HEK293 (cell line): Measurements from ENCODE around the gene KLHDC7B.

ENCODE experiments used
- CTCF ChIA-PET: fragments of 350-600 bp; formaldehyde crosslinking; extraction: SDS; loops from one replicate; lab custom pipeline; 2021; ENCODE audit warnings: antibody characterized with exemption; lab: Yijun Ruan, JAX
- POLR2A ChIA-PET: fragments of 300-600 bp; formaldehyde crosslinking; extraction: SDS; loops from one replicate; lab custom pipeline; 2020; ENCODE audit warnings: antibody characterized with exemption, inconsistent platforms; lab: Yijun Ruan, JAX
- H3K27ac ChIP-seq: fragments of 200-500 bp; sonication (Bioruptor generic); 2 replicates; pipeline ENCODE4 v1.5.1; 2014; ENCODE audit warnings: low read depth, low read length, control low read depth, inconsistent platforms; ENCODE audit errors: extremely low read depth
- H3K36me3 ChIP-seq, 2 experiments: fragments of 200-500 bp in 1 of 2; sonication (Bioruptor generic) in 1 of 2; 1 replicate in 1 of 2; 2 replicates in 1 of 2; pipeline ENCODE4 v1.5.1; 2014 to 2017; ENCODE audit warnings: inconsistent platforms in 2 of 2, low read length in 2 of 2; ENCODE audit not compliant: control insufficient read depth in 2 of 2, insufficient read depth in 1 of 2
- H3K4me1 ChIP-seq: fragments of 200-500 bp; sonication (Bioruptor generic); 2 replicates; pipeline ENCODE4 v1.5.1; 2014; ENCODE audit warnings: mild to moderate bottlenecking, low read length, inconsistent platforms; ENCODE audit not compliant: control insufficient read depth, insufficient read depth
- H3K4me3 ChIP-seq: 2 replicates; pipeline ENCODE4 v1.5.1; 2011; ENCODE audit warnings: low read depth, mild to moderate bottlenecking, control low read depth, low read length, moderate library complexity
- H3K9me3 ChIP-seq: fragments of 200-500 bp; sonication (Bioruptor generic); 2 replicates; pipeline ENCODE4 v1.5.1; 2014; ENCODE audit warnings: low read depth, low read length, inconsistent platforms; ENCODE audit not compliant: control insufficient read depth, insufficient read depth
- GLIS2 ChIP-seq: fragments of 450-650 bp; formaldehyde crosslinking; IDR thresholded peaks from 2 replicates; pipeline ENCODE4 v1.5.1; 2016; ENCODE audit warnings: missing biosample characterization, missing genetic modification characterization
- IKZF3 ChIP-seq: fragments of 450-650 bp; IDR thresholded peaks from 2 replicates; pipeline ENCODE4 v1.5.0; 2018; ENCODE audit warnings: missing biosample characterization, mild to moderate bottlenecking, missing genetic modification characterization, moderate library complexity
- KLF16 ChIP-seq: fragments of 450-650 bp; formaldehyde crosslinking; IDR thresholded peaks from 2 replicates; pipeline ENCODE4 v1.5.1; 2017; ENCODE audit warnings: missing biosample characterization, missing genetic modification characterization
- PRDM10 ChIP-seq: fragments of 450-650 bp; formaldehyde crosslinking; IDR thresholded peaks from 2 replicates; pipeline ENCODE4 v1.5.1; 2016; ENCODE audit warnings: missing biosample characterization, missing genetic modification characterization
- PRDM6 ChIP-seq: fragments of 450-650 bp; formaldehyde crosslinking; IDR thresholded peaks from 2 replicates; pipeline ENCODE4 v1.5.1; 2017; ENCODE audit warnings: missing biosample characterization, missing genetic modification characterization
- SP2 ChIP-seq: fragments of 450-650 bp; formaldehyde crosslinking; IDR thresholded peaks from 2 replicates; pipeline ENCODE4 v1.5.1; 2016; ENCODE audit warnings: missing biosample characterization, missing genetic modification characterization
- SP3 ChIP-seq: fragments of 450-650 bp; formaldehyde crosslinking; IDR thresholded peaks from 2 replicates; pipeline ENCODE4 v1.5.1; 2016; ENCODE audit warnings: missing biosample characterization, missing genetic modification characterization
- ZBTB11 ChIP-seq: fragments of 450-650 bp; formaldehyde crosslinking; conservative IDR thresholded peaks from 2 replicates; pipeline ENCODE4 v1.5.1; 2016; ENCODE audit warnings: low read depth, missing biosample characterization, missing genetic modification characterization
- ZBTB17 ChIP-seq: fragments of 450-650 bp; formaldehyde crosslinking; IDR thresholded peaks from 2 replicates; pipeline ENCODE4 v1.5.1; 2016; ENCODE audit warnings: missing biosample characterization, missing genetic modification characterization
- ZBTB20 ChIP-seq: fragments of 450-650 bp; formaldehyde crosslinking; IDR thresholded peaks from 2 replicates; pipeline ENCODE4 v1.5.1; 2016; ENCODE audit warnings: missing biosample characterization, missing genetic modification characterization
- ZBTB48 ChIP-seq: fragments of 450-650 bp; formaldehyde crosslinking; IDR thresholded peaks from 2 replicates; pipeline ENCODE4 v1.5.1; 2016; ENCODE audit warnings: missing biosample characterization, missing genetic modification characterization
- ZBTB8A ChIP-seq: fragments of 450-650 bp; formaldehyde crosslinking; IDR thresholded peaks from 2 replicates; pipeline ENCODE4 v1.5.1; 2016; ENCODE audit warnings: missing biosample characterization, missing genetic modification characterization
- ZEB2 ChIP-seq: fragments of 450-650 bp; formaldehyde crosslinking; IDR thresholded peaks from 2 replicates; pipeline ENCODE4 v1.5.1; 2016; ENCODE audit warnings: missing biosample characterization, missing genetic modification characterization
- ZNF18 ChIP-seq: fragments of 450-650 bp; formaldehyde crosslinking; IDR thresholded peaks from 2 replicates; pipeline ENCODE4 v1.5.1; 2016; ENCODE audit warnings: missing biosample characterization, missing genetic modification characterization
- ZNF366 ChIP-seq: fragments of 450-650 bp; formaldehyde crosslinking; conservative IDR thresholded peaks from 2 replicates; pipeline ENCODE4 v1.5.1; 2016; ENCODE audit warnings: missing biosample characterization, missing genetic modification characterization
- ZNF404 ChIP-seq: fragments of 450-650 bp; formaldehyde crosslinking; IDR thresholded peaks from 2 replicates; pipeline ENCODE4 v1.5.1; 2017; ENCODE audit warnings: missing biosample characterization, missing genetic modification characterization
- ZNF530 ChIP-seq: fragments of 450-650 bp; formaldehyde crosslinking; IDR thresholded peaks from 2 replicates; pipeline ENCODE4 v1.5.1; 2016; ENCODE audit warnings: low read depth, missing biosample characterization, missing genetic modification characterization
- ZNF544 ChIP-seq: fragments of 450-650 bp; formaldehyde crosslinking; IDR thresholded peaks from 2 replicates; pipeline ENCODE4 v1.5.0; 2017; ENCODE audit warnings: missing biosample characterization, missing genetic modification characterization
- ZNF549 ChIP-seq: fragments of 450-650 bp; IDR thresholded peaks from 2 replicates; pipeline ENCODE4 v1.5.1; 2018; ENCODE audit warnings: missing biosample characterization, missing genetic modification characterization, mild to moderate bottlenecking, inconsistent platforms, moderate library complexity
- ZNF571 ChIP-seq: fragments of 450-650 bp; formaldehyde crosslinking; IDR thresholded peaks from 2 replicates; pipeline ENCODE4 v1.5.0; 2017; ENCODE audit warnings: missing biosample characterization, missing genetic modification characterization
- ZNF654 ChIP-seq: fragments of 450-650 bp; formaldehyde crosslinking; IDR thresholded peaks from 2 replicates; pipeline ENCODE4 v1.5.1; 2016; ENCODE audit warnings: low read depth, missing biosample characterization, missing genetic modification characterization
- ZNF707 ChIP-seq: fragments of 450-650 bp; formaldehyde crosslinking; IDR thresholded peaks from 2 replicates; pipeline ENCODE4 v1.5.1; 2016; ENCODE audit warnings: missing biosample characterization, missing genetic modification characterization
- ZSCAN4 ChIP-seq: fragments of 450-650 bp; formaldehyde crosslinking; IDR thresholded peaks from 2 replicates; pipeline ENCODE4 v1.5.1; 2017; ENCODE audit warnings: missing biosample characterization, missing genetic modification characterization
- ZXDB ChIP-seq: fragments of 450-650 bp; formaldehyde crosslinking; IDR thresholded peaks from 2 replicates; pipeline ENCODE4 v1.5.1; 2016; ENCODE audit warnings: missing biosample characterization, missing genetic modification characterization

Gene KLHDC7B

GRCh38 chr22:50498322-50498890, 47.3 kb upstream of the KLHDC7B start (continued):
- peak; percentile 71 for TF ChIP-seq PRDM10 (tag by site-specific recombination)
- peak; percentile 44; the same call in 1 of the 2 replicates for TF ChIP-seq ZNF18 (tag by site-specific recombination)
- TF ChIP-seq ZBTB8A (tag by site-specific recombination) = no peak
- TF ChIP-seq PRDM6 (tag by site-specific recombination) = no peak
- no peak for TF ChIP-seq KLF16 (tag by site-specific recombination)
- peak; percentile 55 for TF ChIP-seq IKZF3 (tag by site-specific recombination)
- peak; percentile 91 for TF ChIP-seq SP2 (tag by site-specific recombination)
- peak; percentile 63 for TF ChIP-seq SP3 (tag by site-specific recombination)
- TF ChIP-seq ZBTB17 = peak; percentile 86
- TF ChIP-seq ZEB2 = peak; percentile 43; the same call in 1 of the 2 replicates
- 0 out of 2 replicates have a peak, but pooled peaks have one; percentile 33 for TF ChIP-seq ZBTB48
- TF ChIP-seq ZXDB (tag by site-specific recombination) = 0 out of 2 replicates have a peak, but pooled peaks have one; percentile 28
- 0 out of 2 replicates have a peak, but pooled peaks have one; percentile 34 for TF ChIP-seq ZNF366 (tag by site-specific recombination)
- TF ChIP-seq ZBTB20 = peak; percentile 81
- peak; percentile 88 for TF ChIP-seq ZNF654 (tag by site-specific recombination)
- TF ChIP-seq ZNF404 = no peak
- peak; percentile 75 for TF ChIP-seq GLIS2 (tag by site-specific recombination)

- H3K27ac ChIP-seq = no peak overlapping the region
- no peaks in the 10 kb centered on the region for H3K9me3 ChIP-seq
- H3K36me3 ChIP-seq = peaks cover 0 to 29% of the 10 kb centered on the region in 2 experiments; a peak in 1 of 3 replicates
- POLR2A ChIA-PET = interaction anchor here (0.5 to 3.8 kb wide), 7 partner anchors 7 to 193 kb away, joined by 3 to 33 read pairs (median 5); partner anchors contain the start of genes LMF2, NCAPH2 and SCO2
- no peak overlapping the region for H3K4me3 ChIP-seq
- CTCF ChIA-PET = interaction anchor here (0.5 to 1.3 kb wide), 3 partner anchors 25 to 191 kb away, joined by 3 to 6 read pairs (median 3); partner anchors contain the start of gene SCO2
- H3K4me1 ChIP-seq = no peaks in the 10 kb centered on the region
- TF ChIP-seq ZNF544 (no peak), ZSCAN4 (no peak), ZBTB11 (tag by site-specific recombination) (no peak), ZNF549 (tag by site-specific recombination) (no peak), ZNF707 (tag by site-specific recombination) (no peak), ZNF530 (tag by site-specific recombination) (no peak), ZNF571 (no peak)
Observed at GRCh38 chr22:50500452-50500851, 45.2 kb upstream of the KLHDC7B start.
